DOHH2 (cell line): ENCODE results near the gene BPIFB2.

Experiments
- H3F3A ChIP-seq: fragments of 200-600 bp; sonication (generic), shearing (Covaris generic); 2 replicates; pipeline ENCODE4 v1.6.0; 2016; ENCODE audit warnings: antibody characterized with exemption, mild to moderate bottlenecking; ENCODE audit not compliant: control insufficient read depth, insufficient read depth
- H3K27ac ChIP-seq: fragments of 200-600 bp; sonication (generic); 2 replicates; pipeline ENCODE4 v1.5.1; 2014; ENCODE audit warnings: low read depth, mild to moderate bottlenecking, low read length, moderate library complexity
- H3K27me3 ChIP-seq: fragments of 200-600 bp; sonication (generic); 2 replicates; pipeline ENCODE4 v1.6.1; 2014; ENCODE audit warnings: mild to moderate bottlenecking, low read length, mixed read lengths; ENCODE audit not compliant: control insufficient read depth
- H3K36me3 ChIP-seq: fragments of 200-600 bp; sonication (generic); 2 replicates; pipeline ENCODE4 v1.6.1; 2014; ENCODE audit warnings: mild to moderate bottlenecking, low read length, moderate library complexity, mixed read lengths; ENCODE audit not compliant: control insufficient read depth
- H3K4me1 ChIP-seq: fragments of 200-600 bp; sonication (generic); 2 replicates; pipeline ENCODE4 v1.6.1; 2014; ENCODE audit warnings: mild to moderate bottlenecking, low read length, mixed read lengths; ENCODE audit not compliant: control insufficient read depth
- H3K4me2 ChIP-seq: fragments of 200-600 bp; sonication (generic); 2 replicates; pipeline ENCODE4 v1.6.0; 2014; ENCODE audit warnings: mild to moderate bottlenecking, low read length, moderate library complexity
- H3K4me3 ChIP-seq: fragments of 200-600 bp; sonication (generic); 2 replicates; pipeline ENCODE4 v1.5.1; 2014; ENCODE audit warnings: mild to moderate bottlenecking, low read length, mixed read lengths
- H3K79me2 ChIP-seq: fragments of 200-600 bp; sonication (generic); 2 replicates; pipeline ENCODE4 v1.6.1; 2014; ENCODE audit warnings: mild to moderate bottlenecking, low read length, mixed read lengths; ENCODE audit not compliant: control insufficient read depth
- H3K9me2 ChIP-seq: fragments of 200-600 bp; sonication (generic); replicated peaks from 2 replicates; pipeline ENCODE4 v1.6.1; 2014; ENCODE audit warnings: mild to moderate bottlenecking, low read length, mixed read lengths; ENCODE audit not compliant: control insufficient read depth
- H3K9me3 ChIP-seq: fragments of 200-600 bp; sonication (generic); 2 replicates; pipeline ENCODE4 v1.6.1; 2014; ENCODE audit warnings: antibody characterized with exemption, low read length, mixed read lengths; ENCODE audit not compliant: control insufficient read depth, insufficient read depth
- H4K20me1 ChIP-seq: fragments of 200-600 bp; sonication (generic); 2 replicates; pipeline ENCODE4 v1.6.0; 2014; ENCODE audit warnings: low read depth, mild to moderate bottlenecking, antibody characterized with exemption, low read length, moderate library complexity; ENCODE audit not compliant: control insufficient read depth, insufficient read depth
- CTCF ChIP-seq: fragments of 200-600 bp; sonication (generic); IDR thresholded peaks from one replicate; pipeline ENCODE4 v1.5.1; 2014; ENCODE audit warnings: antibody characterized with exemption, mild to moderate bottlenecking, low read depth, low read length; ENCODE audit not compliant: poor library complexity, severe bottlenecking
- EZH2phosphoT487 ChIP-seq: fragments of 200-600 bp; sonication (generic); IDR thresholded peaks from 2 replicates; pipeline ENCODE4 v1.6.1; 2017; ENCODE audit warnings: borderline replicate concordance, mild to moderate bottlenecking, antibody characterized with exemption, low read length, moderate library complexity, mixed read lengths

Gene BPIFB2

DNA sequence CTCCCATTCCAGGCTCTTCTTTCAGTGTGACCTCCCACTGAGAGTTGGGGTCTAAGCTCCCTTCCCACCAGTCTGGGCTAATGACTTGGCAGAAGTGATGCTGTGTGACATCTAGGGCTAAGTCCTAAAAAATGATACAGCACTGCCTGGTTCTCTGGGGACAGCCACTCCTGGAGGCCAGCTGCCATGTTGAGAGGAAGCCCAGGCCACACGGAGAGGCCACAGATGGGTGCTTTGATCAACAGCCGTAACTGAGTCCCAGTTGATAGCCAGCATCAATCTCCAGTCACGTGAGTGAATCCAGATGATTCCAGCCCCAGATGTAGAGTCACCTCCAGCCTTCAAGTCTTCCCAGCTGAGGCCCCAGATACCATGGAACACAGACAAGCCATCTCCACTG lies 17.1 kb upstream of the BPIFB2 start:
- H4K20me1 ChIP-seq: no peaks in the 10 kb centered on the region
- H3K79me2 ChIP-seq: no peaks in the 10 kb centered on the region
- H3K9me3 ChIP-seq: peaks cover 3% of the 10 kb centered on the region; the same call in 1 of the 2 replicates
- H3K4me1 ChIP-seq: no peaks in the 10 kb centered on the region
- H3K36me3 ChIP-seq: no peaks in the 10 kb centered on the region
- no peaks in the 10 kb centered on the region for H3K9me2 ChIP-seq
- H3F3A ChIP-seq: no peaks in the 10 kb centered on the region
- peaks cover 5% of the 10 kb centered on the region; the same call in 1 of the 2 replicates for H3K27me3 ChIP-seq
- H3K4me2 ChIP-seq: no peak overlapping the region
- H3K27ac ChIP-seq: no peak overlapping the region
- TF ChIP-seq EZH2phosphoT487 (no peak), CTCF (no peak)
- no peak overlapping the region for H3K4me3 ChIP-seq

GRCh38 chr20:32991383-32991782 lies 16.1 kb upstream of the BPIFB2 start:
- Histone ChIP-seq H4K20me1 (no peaks in the 10 kb centered on the region), H3K27ac (no peak overlapping the region), H3K27me3 (peaks cover 5% of the 10 kb centered on the region; the same call in 1 of the 2 replicates), H3K4me3 (no peak overlapping the region), H3K4me2 (no peak overlapping the region), H3K9me2 (no peaks in the 10 kb centered on the region), H3F3A (no peaks in the 10 kb centered on the region), H3K36me3 (no peaks in the 10 kb centered on the region), H3K79me2 (no peaks in the 10 kb centered on the region), H3K9me3 (peaks cover 7% of the 10 kb centered on the region; the same call in 1 of the 2 replicates), H3K4me1 (no peaks in the 10 kb centered on the region)
- TF ChIP-seq CTCF (no peak), EZH2phosphoT487 (no peak)

GRCh38 chr20:32991792-32992641 lies 15.5 kb upstream of the BPIFB2 start:
- H3K4me3 ChIP-seq: no peak overlapping the region
- no peaks in the 10 kb centered on the region for H3K9me2 ChIP-seq
- no peak overlapping the region for H3K4me2 ChIP-seq
- peaks cover 7% of the 10 kb centered on the region; the same call in 1 of the 2 replicates for H3K9me3 ChIP-seq
- H4K20me1 ChIP-seq: no peaks in the 10 kb centered on the region
- H3K79me2 ChIP-seq: no peaks in the 10 kb centered on the region
- no peak overlapping the region for H3K27ac ChIP-seq
- no peaks in the 10 kb centered on the region for H3K4me1 ChIP-seq
- H3K27me3 ChIP-seq: peaks cover 5% of the 10 kb centered on the region; the same call in 1 of the 2 replicates
- H3K36me3 ChIP-seq: no peaks in the 10 kb centered on the region
- TF ChIP-seq EZH2phosphoT487 (no peak), CTCF (no peak)
- no peaks in the 10 kb centered on the region for H3F3A ChIP-seq
